ENCODE results near the gene MZF1.

Gene MZF1

GRCh38 chr19:58568453-58569130 lies 4.5 kb downstream of the MZF1 start:
- Histone ChIP-seq H3K9ac (ENCODE audit: low read depth, low read length) (no peak overlapping the region), H3K27me3 (ENCODE audit: control insufficient read depth, insufficient read depth, low read length) (peaks cover 11% of the 10 kb centered on the region), H3K4me1 (ENCODE audit: control insufficient read depth, insufficient read depth, low read length) (no peaks in the 10 kb centered on the region), H3K9me3 (ENCODE audit: control insufficient read depth, insufficient read depth, low read length) (no peaks in the 10 kb centered on the region), H3K36me3 (ENCODE audit: control insufficient read depth, insufficient read depth, low read length) (peaks cover 39% of the 10 kb centered on the region), H3K4me3 (ENCODE audit: low read depth, low read length) (no peak overlapping the region), H3K27ac (ENCODE audit: low read depth, low read length) (no peak overlapping the region)

GRCh38 chr19:58566989-58567388 lies 6.1 kb downstream of the MZF1 start:
- no peak overlapping the region for H3K9ac ChIP-seq (ENCODE audit: low read depth, low read length)
- peaks cover 5% of the 10 kb centered on the region; the same call in 1 of the 2 replicates for H3K4me1 ChIP-seq (ENCODE audit: control insufficient read depth, insufficient read depth, low read length)
- no peak overlapping the region for H3K27ac ChIP-seq (ENCODE audit: low read depth, low read length)
- H3K36me3 ChIP-seq (ENCODE audit: control insufficient read depth, insufficient read depth, low read length): peaks cover 39% of the 10 kb centered on the region
- no peaks in the 10 kb centered on the region for H3K9me3 ChIP-seq (ENCODE audit: control insufficient read depth, insufficient read depth, low read length)
- no peak overlapping the region for H3K4me3 ChIP-seq (ENCODE audit: low read depth, low read length)
- H3K27me3 ChIP-seq (ENCODE audit: control insufficient read depth, insufficient read depth, low read length): peaks cover 27% of the 10 kb centered on the region

DNA sequence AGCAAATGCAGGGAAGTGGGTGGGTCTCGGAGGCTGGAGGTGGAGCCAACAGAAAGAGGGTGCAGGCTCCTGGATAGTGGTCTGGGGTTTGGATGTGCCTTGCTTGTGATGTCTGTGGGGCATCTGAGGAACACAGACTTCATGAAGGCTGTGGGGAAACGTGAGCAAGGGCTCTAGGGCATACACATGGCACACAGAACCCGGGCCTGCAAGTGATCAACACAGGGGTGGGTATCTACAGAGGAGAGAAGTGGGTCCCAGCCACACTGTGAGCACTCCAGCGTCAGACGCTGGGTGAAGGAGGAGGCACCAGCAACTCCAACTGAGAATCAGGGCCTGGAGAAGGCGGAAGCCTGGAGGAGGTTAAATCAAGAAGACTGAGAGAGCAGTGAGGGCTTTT lies 9.3 kb downstream of the MZF1 start:
- Histone ChIP-seq H3K4me1 (ENCODE audit: control insufficient read depth, insufficient read depth, low read length) (peaks cover 12% of the 10 kb centered on the region), H3K9me3 (ENCODE audit: control insufficient read depth, insufficient read depth, low read length) (no peaks in the 10 kb centered on the region), H3K27ac (ENCODE audit: low read depth, low read length) (no peak overlapping the region)

DNA sequence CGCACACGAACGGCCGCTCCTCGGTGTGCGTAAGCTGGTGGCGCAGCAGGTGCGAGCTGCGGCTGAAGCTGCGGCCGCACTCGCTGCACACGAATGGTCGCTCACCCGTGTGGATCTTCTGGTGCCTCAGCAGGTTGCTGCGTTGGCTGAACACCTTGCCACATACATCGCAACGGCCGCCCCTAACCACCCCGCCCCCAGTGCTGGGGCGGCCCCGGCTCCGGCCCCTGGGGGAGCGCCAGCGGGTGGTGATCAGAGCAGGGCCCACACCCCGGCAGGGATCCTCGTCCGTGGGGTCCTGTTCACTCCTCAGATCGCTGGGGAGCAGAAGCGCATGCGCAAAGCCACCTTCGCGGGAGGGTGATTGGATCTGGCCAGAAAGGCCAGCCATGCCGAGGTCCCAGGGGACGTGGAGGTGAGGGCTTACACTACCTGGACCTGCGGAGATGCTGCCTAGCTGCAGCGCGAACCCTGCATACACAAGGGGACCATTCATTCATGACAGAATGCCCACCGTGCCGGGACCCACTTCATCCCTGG lies 10.0 kb downstream of the MZF1 start:
- Histone ChIP-seq H3K9me3 (ENCODE audit: control insufficient read depth, insufficient read depth, low read length) (no peaks in the 10 kb centered on the region), H3K4me1 (ENCODE audit: control insufficient read depth, insufficient read depth, low read length) (peaks cover 12% of the 10 kb centered on the region), H3K27ac (ENCODE audit: low read depth, low read length) (no peak overlapping the region), H3K27me3 (ENCODE audit: control insufficient read depth, insufficient read depth, low read length) (peaks cover 41% of the 10 kb centered on the region), H3K9ac (ENCODE audit: low read depth, low read length) (0 out of 2 replicates have a peak overlapping the region, but pooled peaks have one; percentile 15), H3K36me3 (ENCODE audit: control insufficient read depth, insufficient read depth, low read length) (peaks cover 11% of the 10 kb centered on the region), H3K4me3 (ENCODE audit: low read depth, low read length) (peak overlapping the region; percentile 59)

More for the DNA sequence above, 9.3 kb downstream of the MZF1 start:
- Histone ChIP-seq H3K4me3 (ENCODE audit: low read depth, low read length) (no peak overlapping the region), H3K36me3 (ENCODE audit: control insufficient read depth, insufficient read depth, low read length) (peaks cover 13% of the 10 kb centered on the region), H3K27me3 (ENCODE audit: control insufficient read depth, insufficient read depth, low read length) (peaks cover 41% of the 10 kb centered on the region), H3K9ac (ENCODE audit: low read depth, low read length) (no peak overlapping the region)

DNA sequence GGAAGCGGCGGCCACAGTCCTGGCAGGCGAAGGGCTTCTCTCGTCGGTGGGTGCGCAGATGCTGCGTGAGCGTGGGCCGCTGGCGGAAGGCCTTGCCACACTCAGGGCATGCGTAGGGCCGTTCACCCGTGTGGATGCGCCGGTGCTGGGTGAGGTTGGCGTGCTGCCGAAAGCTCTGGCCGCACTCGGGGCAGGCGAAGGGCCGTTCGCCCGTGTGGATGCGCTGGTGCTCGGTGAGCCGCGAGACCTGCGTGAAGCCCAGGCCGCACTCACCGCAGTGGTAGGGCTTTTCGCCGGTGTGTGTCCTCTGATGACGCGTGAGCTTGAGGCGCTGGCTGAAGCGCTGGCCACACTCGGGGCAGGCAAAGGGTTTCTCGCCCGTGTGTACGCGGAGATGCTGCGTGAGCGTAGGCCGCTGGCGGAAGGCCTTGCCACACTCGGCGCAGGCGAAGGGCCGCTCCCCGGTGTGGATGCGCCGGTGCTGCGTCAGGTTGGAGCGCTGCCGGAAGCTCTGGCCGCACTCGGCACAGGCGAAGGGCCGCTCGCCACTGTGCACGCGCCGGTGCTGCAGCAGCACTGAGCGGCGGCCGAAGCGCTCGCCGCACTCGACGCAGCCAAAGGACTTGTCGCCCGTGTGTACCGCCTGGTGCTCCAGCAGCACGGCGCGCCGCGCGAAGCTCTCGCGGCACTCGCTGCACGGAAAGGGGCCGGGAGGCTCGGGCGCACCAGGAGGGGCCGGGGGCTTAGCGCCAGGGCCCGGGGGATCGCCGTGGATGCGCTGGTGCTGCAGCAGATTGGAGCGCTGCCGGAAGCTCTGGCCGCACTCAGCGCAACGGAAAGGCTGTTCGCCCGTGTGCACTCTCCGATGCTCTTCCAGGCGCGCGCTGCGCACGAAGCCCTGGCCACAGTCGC lies 10.8 kb downstream of the MZF1 start:
- peaks cover 41% of the 10 kb centered on the region for H3K27me3 ChIP-seq (ENCODE audit: control insufficient read depth, insufficient read depth, low read length)
- H3K4me1 ChIP-seq (ENCODE audit: control insufficient read depth, insufficient read depth, low read length): peaks cover 12% of the 10 kb centered on the region
- peaks cover 8% of the 10 kb centered on the region for H3K36me3 ChIP-seq (ENCODE audit: control insufficient read depth, insufficient read depth, low read length)
- H3K27ac ChIP-seq (ENCODE audit: low read depth, low read length): no peak overlapping the region
- peak overlapping the region; percentile 15; the same call in 1 of the 2 replicates for H3K9ac ChIP-seq (ENCODE audit: low read depth, low read length)
- H3K9me3 ChIP-seq (ENCODE audit: control insufficient read depth, insufficient read depth, low read length): no peaks in the 10 kb centered on the region
- H3K4me3 ChIP-seq (ENCODE audit: low read depth, low read length): peak overlapping the region; percentile 59

- Histone ChIP-seq H3K9me3 (ENCODE audit: control insufficient read depth, insufficient read depth, low read length) (no peaks in the 10 kb centered on the region), H3K4me1 (ENCODE audit: control insufficient read depth, insufficient read depth, low read length) (peaks cover 12% of the 10 kb centered on the region), H3K4me3 (ENCODE audit: low read depth, low read length) (peak overlapping the region; percentile 59; the same call in 1 of the 2 replicates), H3K27ac (ENCODE audit: low read depth, low read length) (no peak overlapping the region), H3K27me3 (ENCODE audit: control insufficient read depth, insufficient read depth, low read length) (peaks cover 41% of the 10 kb centered on the region), H3K36me3 (ENCODE audit: control insufficient read depth, insufficient read depth, low read length) (peaks cover 8% of the 10 kb centered on the region), H3K9ac (ENCODE audit: low read depth, low read length) (no peak overlapping the region)
These were observed 11.6 kb downstream of the MZF1 start for GRCh38 chr19:58561373-58562121.

DNA sequence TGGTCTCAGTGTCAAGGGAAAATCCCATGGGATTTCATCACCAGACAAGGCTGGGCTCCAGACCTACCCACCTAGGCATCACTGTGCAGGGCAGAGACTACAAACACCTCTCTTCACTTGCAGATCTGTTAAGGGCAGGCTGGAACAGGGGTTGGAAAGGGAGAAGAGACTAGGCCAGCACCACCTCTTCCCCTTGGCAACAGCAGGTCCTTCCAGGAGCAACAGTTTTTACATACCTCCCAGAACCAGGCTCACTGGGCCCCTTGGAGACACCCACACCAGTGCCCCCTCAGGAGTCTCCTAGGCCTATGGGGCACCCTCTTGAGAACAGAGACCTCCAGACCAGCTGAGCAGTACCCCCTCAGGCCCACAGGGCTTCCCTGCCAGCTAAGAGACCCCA lies 12.2 kb downstream of the MZF1 start:
- peaks cover 12% of the 10 kb centered on the region for H3K4me1 ChIP-seq (ENCODE audit: control insufficient read depth, insufficient read depth, low read length)
- H3K27ac ChIP-seq (ENCODE audit: low read depth, low read length): no peak overlapping the region
- peaks cover 12% of the 10 kb centered on the region for H3K36me3 ChIP-seq (ENCODE audit: control insufficient read depth, insufficient read depth, low read length)
- H3K9ac ChIP-seq (ENCODE audit: low read depth, low read length): no peak overlapping the region
- no peak overlapping the region for H3K4me3 ChIP-seq (ENCODE audit: low read depth, low read length)
- peaks cover 41% of the 10 kb centered on the region for H3K27me3 ChIP-seq (ENCODE audit: control insufficient read depth, insufficient read depth, low read length)
- no peaks in the 10 kb centered on the region for H3K9me3 ChIP-seq (ENCODE audit: control insufficient read depth, insufficient read depth, low read length)

GRCh38 chr19:58560007-58560887 lies 12.9 kb downstream of the MZF1 start:
- Histone ChIP-seq H3K4me1 (ENCODE audit: control insufficient read depth, insufficient read depth, low read length) (peaks cover 14% of the 10 kb centered on the region), H3K9me3 (ENCODE audit: control insufficient read depth, insufficient read depth, low read length) (no peaks in the 10 kb centered on the region), H3K36me3 (ENCODE audit: control insufficient read depth, insufficient read depth, low read length) (peaks cover 17% of the 10 kb centered on the region), H3K27ac (ENCODE audit: low read depth, low read length) (peak overlapping the region; percentile 100), H3K4me3 (ENCODE audit: low read depth, low read length) (peak overlapping the region; percentile 93), H3K9ac (ENCODE audit: low read depth, low read length) (peak overlapping the region; percentile 65), H3K27me3 (ENCODE audit: control insufficient read depth, insufficient read depth, low read length) (peaks cover 41% of the 10 kb centered on the region)

- peak overlapping the region; percentile 100 for H3K27ac ChIP-seq (ENCODE audit: low read depth, low read length)
- peaks cover 14% of the 10 kb centered on the region for H3K4me1 ChIP-seq (ENCODE audit: control insufficient read depth, insufficient read depth, low read length)
- H3K4me3 ChIP-seq (ENCODE audit: low read depth, low read length): peak overlapping the region; percentile 93
- peak overlapping the region; percentile 91 for H3K9ac ChIP-seq (ENCODE audit: low read depth, low read length)
- H3K27me3 ChIP-seq (ENCODE audit: control insufficient read depth, insufficient read depth, low read length): peaks cover 39% of the 10 kb centered on the region
- peaks cover 17% of the 10 kb centered on the region for H3K36me3 ChIP-seq (ENCODE audit: control insufficient read depth, insufficient read depth, low read length)
- no peaks in the 10 kb centered on the region for H3K9me3 ChIP-seq (ENCODE audit: control insufficient read depth, insufficient read depth, low read length)
These were observed 13.7 kb downstream of the MZF1 start for GRCh38 chr19:58559275-58560006.
